PC-3 (cell line): ENCODE data around the gene GPR84.

Experiments used
- CTCF ChIP-seq: fragments of 300-600 bp; sonication (generic); conservative IDR thresholded peaks from 2 replicates; pipeline ENCODE4 v1.5.1; 2017; ENCODE audit warnings: antibody characterized with exemption, low read depth, mild to moderate bottlenecking, low read length
- EZH2 ChIP-seq: fragments of 300-600 bp; sonication (generic); IDR thresholded peaks from one replicate; pipeline ENCODE4 v1.6.1; 2017; ENCODE audit warnings: antibody characterized with exemption, mild to moderate bottlenecking, low read length; ENCODE audit not compliant: unreplicated experiment
- EZH2phosphoT487 ChIP-seq: fragments of 300-600 bp; sonication (generic); IDR thresholded peaks from 2 replicates; pipeline ENCODE4 v1.6.1; 2018; ENCODE audit warnings: mild to moderate bottlenecking, antibody characterized with exemption, low read length, borderline replicate concordance

DNA sequence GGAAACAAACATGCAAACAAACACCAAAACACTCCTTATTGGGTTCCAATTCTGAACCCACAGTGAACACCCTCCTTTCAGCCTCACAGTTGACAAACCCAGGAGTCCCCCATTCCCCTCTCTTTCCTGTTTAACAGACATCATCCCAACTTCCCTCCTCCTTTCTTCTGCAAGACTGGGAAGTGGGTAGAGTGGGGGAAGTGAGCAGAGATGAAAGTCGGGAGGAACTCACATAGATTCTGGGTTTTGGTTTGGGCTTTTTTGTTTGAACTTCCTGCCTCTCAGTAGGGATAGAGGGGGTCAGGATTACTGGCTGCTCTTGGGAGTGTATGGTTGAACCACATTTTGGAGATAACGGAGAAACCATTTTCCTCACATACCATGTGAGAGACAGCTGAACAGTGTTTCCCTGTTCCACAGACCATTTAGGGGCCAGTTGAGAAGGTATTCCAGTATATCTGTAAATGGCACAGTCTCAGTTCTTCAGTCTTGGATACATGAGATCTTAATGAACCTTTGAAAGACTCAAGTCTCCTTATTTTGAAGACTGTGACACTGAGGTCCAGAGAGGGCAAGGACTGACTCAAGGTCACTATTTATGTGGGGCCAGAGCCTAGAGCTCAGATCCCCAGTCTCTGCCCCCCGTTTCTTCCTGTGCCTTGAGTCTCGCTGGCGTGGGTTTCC lies 3.9 kb upstream of the GPR84 start:
- TF ChIP-seq EZH2phosphoT487 (no peak), EZH2 (no peak), CTCF (no peak)
